DOHH2 (cell line): Measurements from ENCODE around the gene NANOS1.

Experiments used
- EZH2phosphoT487 ChIP-seq: fragments of 200-600 bp; sonication (generic); IDR thresholded peaks from 2 replicates; pipeline ENCODE4 v1.6.1; 2017; ENCODE audit warnings: borderline replicate concordance, mild to moderate bottlenecking, antibody characterized with exemption, low read length, moderate library complexity, mixed read lengths
- TF ChIP-seq, protein P1 (sequence below): fragments of 200-600 bp; sonication (generic); IDR thresholded peaks from one replicate; pipeline ENCODE4 v1.5.1; 2014; ENCODE audit warnings: antibody characterized with exemption, mild to moderate bottlenecking, low read depth, low read length; ENCODE audit not compliant: poor library complexity, severe bottlenecking

GRCh38 chr10:119025336-119025735, 4.2 kb upstream of the NANOS1 start:
- TF ChIP-seq, protein P1, sequence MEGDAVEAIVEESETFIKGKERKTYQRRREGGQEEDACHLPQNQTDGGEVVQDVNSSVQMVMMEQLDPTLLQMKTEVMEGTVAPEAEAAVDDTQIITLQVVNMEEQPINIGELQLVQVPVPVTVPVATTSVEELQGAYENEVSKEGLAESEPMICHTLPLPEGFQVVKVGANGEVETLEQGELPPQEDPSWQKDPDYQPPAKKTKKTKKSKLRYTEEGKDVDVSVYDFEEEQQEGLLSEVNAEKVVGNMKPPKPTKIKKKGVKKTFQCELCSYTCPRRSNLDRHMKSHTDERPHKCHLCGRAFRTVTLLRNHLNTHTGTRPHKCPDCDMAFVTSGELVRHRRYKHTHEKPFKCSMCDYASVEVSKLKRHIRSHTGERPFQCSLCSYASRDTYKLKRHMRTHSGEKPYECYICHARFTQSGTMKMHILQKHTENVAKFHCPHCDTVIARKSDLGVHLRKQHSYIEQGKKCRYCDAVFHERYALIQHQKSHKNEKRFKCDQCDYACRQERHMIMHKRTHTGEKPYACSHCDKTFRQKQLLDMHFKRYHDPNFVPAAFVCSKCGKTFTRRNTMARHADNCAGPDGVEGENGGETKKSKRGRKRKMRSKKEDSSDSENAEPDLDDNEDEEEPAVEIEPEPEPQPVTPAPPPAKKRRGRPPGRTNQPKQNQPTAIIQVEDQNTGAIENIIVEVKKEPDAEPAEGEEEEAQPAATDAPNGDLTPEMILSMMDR: no peak
- TF ChIP-seq EZH2phosphoT487: no peak
